ENCODE data around the gene RNF7. TPM values are rescaled to one million over a fixed set of nuclear protein-coding genes. Genes with fewer than 3 reads are reported as not detected.

The RNF7 gene
- total and polyA plus RNA-seq, 9 of the 15 experiments (the other 6 are each of a cell fraction or from before 2014, with no cell fraction given), result 38.8 to 133 (median 80.5) TPM

DNA sequence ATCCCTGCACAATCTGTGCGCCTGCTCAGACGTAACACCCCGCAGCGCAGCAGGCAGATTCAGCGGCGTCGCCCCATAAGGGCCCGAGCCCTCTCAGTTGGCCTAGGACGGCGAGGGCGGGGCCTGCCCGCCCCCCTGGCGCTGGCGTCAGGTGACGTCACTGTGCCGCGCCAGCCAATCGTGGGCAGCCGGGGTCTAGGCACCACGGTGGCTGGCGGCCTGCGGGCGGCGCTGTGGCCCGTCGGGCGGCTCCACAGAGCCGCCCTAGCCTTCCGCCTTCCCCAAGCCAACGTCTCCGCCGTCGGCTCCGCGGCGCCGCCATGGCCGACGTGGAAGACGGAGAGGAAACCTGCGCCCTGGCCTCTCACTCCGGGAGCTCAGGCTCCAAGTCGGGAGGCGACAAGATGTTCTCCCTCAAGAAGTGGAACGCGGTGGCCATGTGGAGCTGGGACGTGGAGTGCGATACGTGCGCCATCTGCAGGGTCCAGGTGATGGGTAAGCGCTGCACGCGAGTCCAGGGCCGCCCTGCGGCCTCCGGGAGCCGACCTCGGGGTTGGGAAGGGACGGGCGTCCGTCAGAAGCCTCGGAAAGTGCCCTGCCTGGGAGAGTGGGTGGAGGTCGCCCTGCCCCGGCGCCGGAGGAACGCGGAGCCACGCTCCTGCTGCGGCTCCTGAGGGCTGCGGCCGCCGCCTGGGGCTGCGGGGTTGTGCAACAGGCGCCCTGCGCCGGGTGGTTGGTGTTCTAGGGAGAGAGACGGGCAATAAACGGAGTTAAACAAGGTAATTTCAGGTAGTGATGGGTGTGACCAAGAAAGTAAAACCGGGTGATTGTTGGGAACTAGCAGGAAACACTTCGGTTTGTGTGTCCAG is at the start of gene RNF7 (continued):
- TF ChIP-seq ZBTB9 (CRISPR knock-in tag; IDR thresholded peaks at IDR 0.05), result peak; percentile 64; the same call in 1 of the 2 replicates
- no peak for TF ChIP-seq SNRNP70 (optimal IDR thresholded peaks at IDR 0.05; ENCODE audit: low read depth, low read length)
- TF ChIP-seq ZNF695 (CRISPR knock-in tag; IDR thresholded peaks at IDR 0.05), result no peak
- peak; percentile 98 for TF ChIP-seq CREM (IDR thresholded peaks at IDR 0.05; ENCODE audit: low read depth)
- no peak for TF ChIP-seq PREB (CRISPR knock-in tag; IDR thresholded peaks at IDR 0.05)
- TF ChIP-seq CBFB (CRISPR knock-in tag; IDR thresholded peaks at IDR 0.05), result no peak
- no peak for TF ChIP-seq NCOA4 (IDR thresholded peaks at IDR 0.05; ENCODE audit: partially characterized antibody)
- TF ChIP-seq ZNF79 (CRISPR knock-in tag; IDR thresholded peaks at IDR 0.05; ENCODE audit: low read depth), result no peak
- peak; percentile 55 to 90; a peak in 2 of 4 replicates for TF ChIP-seq MAZ (CRISPR knock-in tag; conservative IDR thresholded peaks at IDR 0.05 in 1 of 2, IDR thresholded peaks at IDR 0.05 in 1 of 2)
- no peak for TF ChIP-seq ZSCAN32 (CRISPR knock-in tag; IDR thresholded peaks at IDR 0.05)
- peak; percentile 92 for TF ChIP-seq RBBP5 (IDR thresholded peaks at IDR 0.05; ENCODE audit: borderline replicate concordance, insufficient read depth, low read length, poor library complexity, severe bottlenecking)
- peak; percentile 75 for TF ChIP-seq PML (IDR thresholded peaks at IDR 0.05; ENCODE audit: low read length)
- no peak for TF ChIP-seq KAT7 (CRISPR knock-in tag; IDR thresholded peaks at IDR 0.05; ENCODE audit: borderline replicate concordance)
- TF ChIP-seq ZNF318 (IDR thresholded peaks at IDR 0.05; ENCODE audit: borderline replicate concordance in 1 of 2, low read depth in 1 of 2), result no peak
- TF ChIP-seq CBX1 (IDR thresholded peaks at IDR 0.05; ENCODE audit: low read depth), result peak; percentile 63; the same call in 1 of the 2 replicates

All from K562 (cell line).